A549 (cell line): ENCODE measurements around the gene CCR9.

Experiments used
- CEBPB ChIP-seq, 2 experiments: fragments of >200 bp in 1 of 2; sonication (Bioruptor Twin) in 1 of 2; formaldehyde crosslinking in 1 of 2; IDR thresholded peaks; 2 replicates each; pipeline ENCODE4 v1.6.1; 2012 to 2016
- E2F6 ChIP-seq: IDR thresholded peaks from 2 replicates; pipeline ENCODE4 v1.6.1; 2012; ENCODE audit warnings: low read depth, borderline replicate concordance
- FOSL2 ChIP-seq, 2 experiments: fragments of 450-650 bp in 1 of 2; fragments of >200 bp in 1 of 2; sonication (Bioruptor Twin) in 1 of 2; formaldehyde crosslinking; IDR thresholded peaks; 2 replicates each; pipeline versions ENCODE4 v1.5.0 to v1.6.1; 2016 to 2020; ENCODE audit warnings: mild to moderate bottlenecking in 1 of 2, moderate library complexity in 1 of 2
- MAX ChIP-seq: IDR thresholded peaks from 2 replicates; pipeline ENCODE4 v1.6.1; 2012
- POLR2A ChIP-seq: IDR thresholded peaks from 2 replicates; pipeline ENCODE4 v1.6.1; 2012; ENCODE audit warnings: mild to moderate bottlenecking, low read length
- RAD21 ChIP-seq, 2 experiments: fragments of >200 bp in 1 of 2; sonication (Bioruptor Twin) in 1 of 2; formaldehyde crosslinking in 1 of 2; IDR thresholded peaks in 1 of 2; conservative IDR thresholded peaks in 1 of 2; 2 replicates in 1 of 2; 3 replicates in 1 of 2; pipeline ENCODE4 v1.6.1; 2012 to 2018; ENCODE audit warnings: inconsistent platforms in 1 of 2
- RCOR1 ChIP-seq: fragments of 150-350 bp; IDR thresholded peaks from 2 replicates; pipeline ENCODE4 v1.6.1; 2014; ENCODE audit warnings: antibody characterized with exemption, low read length, low read depth
- RFX5 ChIP-seq: fragments of 450-650 bp; IDR thresholded peaks from 2 replicates; pipeline ENCODE4 v1.7.1; 2014; ENCODE audit warnings: antibody characterized with exemption, mild to moderate bottlenecking, moderate library complexity
- SMC3 ChIP-seq: fragments of >200 bp; sonication (Bioruptor Twin); formaldehyde crosslinking; IDR thresholded peaks from 3 replicates; pipeline ENCODE4 v1.6.1; 2018; ENCODE audit warnings: inconsistent platforms
- ZSCAN20 ChIP-seq: fragments of 250-450 bp; sonication (Bioruptor Pico); IDR thresholded peaks from 2 replicates; pipeline ENCODE4 v1.8.0; 2022; ENCODE audit warnings: mild to moderate bottlenecking, moderate library complexity
- TF ChIP-seq, protein P1 (sequence below): fragments of >200 bp; sonication (Bioruptor Twin); formaldehyde crosslinking; IDR thresholded peaks from 3 replicates; pipeline ENCODE4 v1.5.1; 2016

- TF ChIP-seq FOSL2 (IDR thresholded peaks at IDR 0.05) (no peak), FOSL2 (CRISPR knock-in tag; IDR thresholded peaks at IDR 0.05) (no peak), ZSCAN20 (CRISPR knock-in tag) (no peak), POLR2A (no peak), RAD21 (conservative IDR thresholded peaks at IDR 0.05 in 1 of 2, IDR thresholded peaks at IDR 0.05 in 1 of 2) (no peak), CEBPB (IDR thresholded peaks at IDR 0.05) (no peak), RCOR1 (no peak), RFX5 (no peak), MAX (no peak), E2F6 (no peak), SMC3 (no peak)
- TF ChIP-seq, protein P1, sequence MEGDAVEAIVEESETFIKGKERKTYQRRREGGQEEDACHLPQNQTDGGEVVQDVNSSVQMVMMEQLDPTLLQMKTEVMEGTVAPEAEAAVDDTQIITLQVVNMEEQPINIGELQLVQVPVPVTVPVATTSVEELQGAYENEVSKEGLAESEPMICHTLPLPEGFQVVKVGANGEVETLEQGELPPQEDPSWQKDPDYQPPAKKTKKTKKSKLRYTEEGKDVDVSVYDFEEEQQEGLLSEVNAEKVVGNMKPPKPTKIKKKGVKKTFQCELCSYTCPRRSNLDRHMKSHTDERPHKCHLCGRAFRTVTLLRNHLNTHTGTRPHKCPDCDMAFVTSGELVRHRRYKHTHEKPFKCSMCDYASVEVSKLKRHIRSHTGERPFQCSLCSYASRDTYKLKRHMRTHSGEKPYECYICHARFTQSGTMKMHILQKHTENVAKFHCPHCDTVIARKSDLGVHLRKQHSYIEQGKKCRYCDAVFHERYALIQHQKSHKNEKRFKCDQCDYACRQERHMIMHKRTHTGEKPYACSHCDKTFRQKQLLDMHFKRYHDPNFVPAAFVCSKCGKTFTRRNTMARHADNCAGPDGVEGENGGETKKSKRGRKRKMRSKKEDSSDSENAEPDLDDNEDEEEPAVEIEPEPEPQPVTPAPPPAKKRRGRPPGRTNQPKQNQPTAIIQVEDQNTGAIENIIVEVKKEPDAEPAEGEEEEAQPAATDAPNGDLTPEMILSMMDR: no peak
Measured at GRCh38 chr3:45944830-45945620, 58.7 kb downstream of the CCR9 start.
